Gastroesophageal sphincter (tissue), 4 donors: ENCODE measurements around the gene PHLPP1. TPM values are rescaled to one million over a fixed set of nuclear protein-coding genes. Genes with fewer than 3 reads are reported as not detected.

ENCODE experiments used
- ATAC-seq: fragments of 150-250 bp; one replicate; pipeline ENCODE4 v1.9.1; 2016; ENCODE audit warnings: mild to moderate bottlenecking, moderate library complexity
- H3K27ac ChIP-seq, 4 donors: fragments of 200-600 bp; sonication (generic) in 3 of 4; 1 replicate in 3 of 4; 2 replicates in 1 of 4; pipeline ENCODE4 v1.5.1; 2016 to 2019
- H3K27me3 ChIP-seq: fragments of 200-600 bp; sonication (generic); one replicate; pipeline ENCODE4 v1.5.1; 2019
- H3K36me3 ChIP-seq, 2 donors: fragments of 200-600 bp; sonication (generic); one replicate each; pipeline ENCODE4 v1.5.1; 2019; ENCODE audit warnings: control low read depth in 1 of 2
- H3K4me1 ChIP-seq, 3 donors: fragments of 200-600 bp; sonication (generic); 1 replicate in 2 of 3; 2 replicates in 1 of 3; pipeline ENCODE4 v1.5.1; 2016 to 2019; ENCODE audit warnings: control low read depth in 2 of 3
- H3K4me3 ChIP-seq, 2 donors: fragments of 200-600 bp; sonication (generic); one replicate each; pipeline ENCODE4 v1.5.1; 2019; ENCODE audit warnings: mild to moderate bottlenecking in 1 of 2, moderate library complexity in 1 of 2
- H3K9me3 ChIP-seq, 3 donors: fragments of 200-600 bp; sonication (generic); one replicate each; pipeline ENCODE4 v1.5.1; 2017 to 2019; ENCODE audit warnings: control low read depth in 2 of 3
- CTCF ChIP-seq, 4 experiments: fragments of 200-600 bp in 2 of 4; fragments of 450-650 bp in 2 of 4; sonication (generic) in 1 of 4; IDR thresholded peaks; one replicate each; pipeline ENCODE4 v1.5.1; 2017 to 2019; ENCODE audit warnings: antibody characterized with exemption in 4 of 4, mild to moderate bottlenecking in 2 of 4, moderate library complexity in 2 of 4
- EP300 ChIP-seq: sonication (generic); formaldehyde crosslinking; IDR thresholded peaks from one replicate; pipeline ENCODE4 v1.6.1; 2017; ENCODE audit warnings: antibody characterized with exemption, mild to moderate bottlenecking
- POLR2A ChIP-seq, 2 donors: fragments of 450-650 bp; IDR thresholded peaks; one replicate each; pipeline ENCODE4 v1.6.1; 2017; ENCODE audit warnings: antibody characterized with exemption in 2 of 2, mild to moderate bottlenecking in 2 of 2, moderate library complexity in 1 of 2
- POLR2AphosphoS5 ChIP-seq: sonication (generic); formaldehyde crosslinking; IDR thresholded peaks from one replicate; pipeline ENCODE4 v1.6.1; 2017; ENCODE audit warnings: antibody characterized with exemption
- WGBS, 2 donors: methylation state at CpG; one replicate each; pipeline ENCODE4 v1.1.5; 2018; ENCODE audit warnings: low coverage in 1 of 2; 5-methylcytosine and 5-hydroxymethylcytosine counted together
- total RNA-seq, 4 donors: library from RNA; depleted of rRNA; stranded (reverse); fragments of >200 nt; gene quantifications; one replicate each; pipeline ENCODE4 v1.1.0, GENCODE V29; 2016

The PHLPP1 gene
- total RNA-seq, 4 donors from 2014 or later, result 10.8 to 19.1 (median 16.3) TPM

DNA sequence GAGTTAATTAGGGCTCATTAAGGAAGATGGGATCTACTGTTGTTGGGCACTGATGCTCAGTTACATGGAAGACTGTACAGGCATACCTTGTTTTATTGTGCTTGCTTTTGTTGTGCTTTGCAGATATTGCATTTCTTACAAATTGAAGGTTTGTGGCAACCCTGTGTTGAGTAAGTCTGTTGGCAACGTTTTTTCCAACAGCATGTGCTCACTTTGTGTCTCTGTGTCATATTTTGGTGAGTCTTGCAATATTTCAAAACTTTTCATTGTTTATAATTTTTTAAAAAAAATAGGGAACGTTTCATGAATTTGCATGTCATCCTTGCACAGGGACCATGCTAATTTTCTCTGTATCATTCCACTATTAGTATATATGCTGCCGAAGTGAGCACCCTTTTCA is 15.6 kb downstream of the PHLPP1 start:
- no peak for ATAC-seq
- H3K27me3 ChIP-seq, result no peaks in the 10 kb centered on the region
- WGBS, 2 donors, result 65 to 94% methylated on average over 3 of the region's 3 CpGs
- peaks cover 0 to 26% (median 3%) of the 10 kb centered on the region in 3 donors for H3K4me1 ChIP-seq
- no peak overlapping the region for H3K4me3 ChIP-seq
- H3K9me3 ChIP-seq, result peaks cover 0 to 6% (median 0%) of the 10 kb centered on the region in 3 donors
- no peak overlapping the region for H3K27ac ChIP-seq
- no peak for TF ChIP-seq CTCF (IDR thresholded peaks at IDR 0.05)
- no peak for TF ChIP-seq POLR2A (IDR thresholded peaks at IDR 0.05)
- TF ChIP-seq POLR2AphosphoS5, result no peak
- TF ChIP-seq EP300, result no peak
- H3K36me3 ChIP-seq, result no peaks in the 10 kb centered on the region

GRCh38 chr18:62732617-62733016 is 17.3 kb downstream of the PHLPP1 start:
- H3K27ac ChIP-seq, result no peak overlapping the region
- no peaks in the 10 kb centered on the region for H3K27me3 ChIP-seq
- TF ChIP-seq CTCF (IDR thresholded peaks at IDR 0.05), result no peak
- TF ChIP-seq POLR2AphosphoS5, result no peak
- TF ChIP-seq EP300, result no peak
- no peak for TF ChIP-seq POLR2A (IDR thresholded peaks at IDR 0.05)
- WGBS, 2 donors, result 63 to 92% methylated on average over 1 of the region's 1 CpG
- no peak overlapping the region for H3K4me3 ChIP-seq
- peaks cover 0 to 6% (median 0%) of the 10 kb centered on the region in 3 donors for H3K9me3 ChIP-seq
- H3K4me1 ChIP-seq, result peaks cover 0 to 41% (median 3%) of the 10 kb centered on the region in 3 donors
- ATAC-seq, result no peak
- H3K36me3 ChIP-seq, result no peaks in the 10 kb centered on the region

GRCh38 chr18:62734290-62734689 is 18.9 kb downstream of the PHLPP1 start:
- H3K27me3 ChIP-seq, result no peaks in the 10 kb centered on the region
- H3K4me3 ChIP-seq, result no peak overlapping the region
- peaks cover 0 to 6% (median 0%) of the 10 kb centered on the region in 3 donors for H3K9me3 ChIP-seq
- ATAC-seq, result no peak
- no peaks in the 10 kb centered on the region for H3K36me3 ChIP-seq
- TF ChIP-seq POLR2A (IDR thresholded peaks at IDR 0.05), result no peak
- H3K27ac ChIP-seq, result no peak overlapping the region
- peaks cover 0 to 41% (median 3%) of the 10 kb centered on the region in 3 donors for H3K4me1 ChIP-seq
- WGBS, 2 donors, result 58 to 59% methylated on average over 1 of the region's 1 CpG

DNA sequence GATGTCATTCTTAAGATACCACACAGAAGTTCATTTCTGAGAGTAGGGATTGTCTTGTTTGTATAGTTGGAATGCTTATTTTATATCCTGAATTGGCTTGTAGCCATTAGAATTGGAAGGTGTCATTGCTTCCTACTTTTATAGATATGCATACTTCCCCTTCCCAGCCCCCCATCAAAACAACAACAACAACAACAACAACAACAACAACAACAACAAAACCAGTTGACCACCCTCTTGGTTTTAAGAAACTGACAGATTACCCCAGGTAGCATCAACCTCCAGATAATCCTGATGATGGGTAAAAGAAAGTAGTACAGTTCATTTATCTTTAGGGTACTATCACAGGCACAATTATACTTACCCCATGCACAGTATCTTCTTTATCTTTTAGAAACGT is 20.0 kb downstream of the PHLPP1 start:
- Histone ChIP-seq H3K4me3 (no peak overlapping the region), H3K27ac (no peak overlapping the region), H3K27me3 (no peaks in the 10 kb centered on the region), H3K4me1 (peaks cover 0 to 46% (median 3%) of the 10 kb centered on the region in 3 donors), H3K9me3 (peaks cover 0 to 6% (median 0%) of the 10 kb centered on the region in 3 donors), H3K36me3 (no peaks in the 10 kb centered on the region)
- WGBS, 2 donors, result 64 to 78% methylated on average over 1 of the region's 1 CpG
- ATAC-seq, result no peak
- TF ChIP-seq CTCF (IDR thresholded peaks at IDR 0.05) (no peak), EP300 (no peak), POLR2A (IDR thresholded peaks at IDR 0.05) (no peak), POLR2AphosphoS5 (no peak)

DNA sequence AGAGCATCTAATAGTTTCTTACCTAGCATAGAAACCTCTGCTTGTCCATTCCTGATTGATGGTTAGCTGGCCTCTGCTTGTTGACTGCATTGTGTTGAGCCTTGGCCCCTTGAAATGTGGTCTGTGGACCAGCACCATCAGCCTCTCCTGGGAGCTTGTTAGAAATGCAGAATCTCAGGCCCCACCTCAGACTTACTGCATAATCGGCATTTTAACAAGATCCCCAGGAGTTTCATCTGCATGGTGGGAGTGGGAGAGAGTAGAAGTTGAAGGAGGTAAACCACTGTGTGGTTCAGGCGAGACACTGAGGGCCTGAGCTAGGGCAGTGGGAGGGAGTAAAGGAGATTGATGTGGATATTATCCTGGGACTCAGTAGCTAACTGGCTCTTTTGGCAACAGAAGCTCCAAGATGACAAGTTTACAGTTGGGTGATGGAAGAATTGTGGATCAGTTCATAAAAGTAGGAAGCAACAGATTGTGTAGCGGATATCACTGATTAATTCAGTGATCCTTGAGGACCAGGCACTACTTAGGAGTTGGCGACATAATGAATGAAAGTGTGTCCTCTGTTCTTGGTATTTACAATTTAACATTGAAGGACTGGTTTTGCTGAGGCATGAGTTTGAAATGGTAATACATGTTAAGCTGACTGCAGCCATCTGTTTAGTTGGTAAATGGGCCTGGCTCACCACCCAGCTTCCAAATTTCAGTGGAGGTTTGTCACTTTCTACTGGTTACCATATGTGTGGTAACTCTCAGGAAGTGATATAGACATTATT is 20.9 kb downstream of the PHLPP1 start:
- Histone ChIP-seq H3K4me3 (no peak overlapping the region), H3K36me3 (no peaks in the 10 kb centered on the region), H3K4me1 (peaks cover 0 to 47% (median 3%) of the 10 kb centered on the region in 3 donors), H3K27me3 (no peaks in the 10 kb centered on the region), H3K27ac (no peak overlapping the region), H3K9me3 (peaks cover 0 to 6% (median 0%) of the 10 kb centered on the region in 3 donors)
- 100% methylated on average over 2 to 4 of the region's 4 CpGs for WGBS, 2 donors
- no peak for ATAC-seq
- TF ChIP-seq CTCF (IDR thresholded peaks at IDR 0.05), result no peak
- no peak for TF ChIP-seq EP300
- no peak for TF ChIP-seq POLR2AphosphoS5
- TF ChIP-seq POLR2A (IDR thresholded peaks at IDR 0.05), result no peak
